ENCODE data around the gene BCAP31.

BCAP31 gene

GRCh38 chrX:153704021-153704526 is 20.1 kb downstream of the BCAP31 start:
- DNase-seq (ENCODE audit: low read depth) = no peak
- H3K4me3 ChIP-seq (ENCODE audit: low read depth, low read length) = no peak overlapping the region

GRCh38 chrX:153703036-153703370 is 21.2 kb downstream of the BCAP31 start:
- no peak for DNase-seq (ENCODE audit: low read depth)
- no peak overlapping the region for H3K4me3 ChIP-seq (ENCODE audit: low read depth, low read length)
- no peak for TF ChIP-seq CTCF (IDR thresholded peaks at IDR 0.05; ENCODE audit: low read depth, low read length)
- TF ChIP-seq MAX (IDR thresholded peaks at IDR 0.05; ENCODE audit: low read depth, low read length) = no peak
- no peak for TF ChIP-seq POLR2A (IDR thresholded peaks at IDR 0.05; ENCODE audit: extremely low read depth, insufficient read length)
- TF ChIP-seq MYC (IDR thresholded peaks at IDR 0.05; ENCODE audit: low read depth, low read length) = no peak

More at GRCh38 chrX:153704021-153704526, 20.1 kb downstream of the BCAP31 start:
- TF ChIP-seq MYC (IDR thresholded peaks at IDR 0.05; ENCODE audit: low read depth, low read length) (no peak), POLR2A (IDR thresholded peaks at IDR 0.05; ENCODE audit: extremely low read depth, insufficient read length) (no peak), CTCF (IDR thresholded peaks at IDR 0.05; ENCODE audit: low read depth, low read length) (no peak)

- DNase-seq (ENCODE audit: low read depth) = no peak
- TF ChIP-seq CTCF (IDR thresholded peaks at IDR 0.05; ENCODE audit: low read depth, low read length) (no peak), POLR2A (IDR thresholded peaks at IDR 0.05; ENCODE audit: extremely low read depth, insufficient read length) (no peak), MYC (IDR thresholded peaks at IDR 0.05; ENCODE audit: low read depth, low read length) (no peak), MAX (IDR thresholded peaks at IDR 0.05; ENCODE audit: low read depth, low read length) (no peak)
- H3K4me3 ChIP-seq (ENCODE audit: low read depth, low read length) = no peak overlapping the region
Measured at GRCh38 chrX:153702336-153703035, 21.7 kb downstream of the BCAP31 start.

GRCh38 chrX:153701706-153702105 is 22.5 kb downstream of the BCAP31 start:
- no peak overlapping the region for H3K4me3 ChIP-seq (ENCODE audit: low read depth, low read length)
- no peak for DNase-seq (ENCODE audit: low read depth)
- TF ChIP-seq MYC (IDR thresholded peaks at IDR 0.05; ENCODE audit: low read depth, low read length) (no peak), POLR2A (IDR thresholded peaks at IDR 0.05; ENCODE audit: extremely low read depth, insufficient read length) (no peak), MAX (IDR thresholded peaks at IDR 0.05; ENCODE audit: low read depth, low read length) (no peak), CTCF (IDR thresholded peaks at IDR 0.05; ENCODE audit: low read depth, low read length) (no peak)

GRCh38 chrX:153700967-153701366 is 23.2 kb downstream of the BCAP31 start:
- TF ChIP-seq MYC (IDR thresholded peaks at IDR 0.05; ENCODE audit: low read depth, low read length) (no peak), CTCF (IDR thresholded peaks at IDR 0.05; ENCODE audit: low read depth, low read length) (no peak), POLR2A (IDR thresholded peaks at IDR 0.05; ENCODE audit: extremely low read depth, insufficient read length) (no peak), MAX (IDR thresholded peaks at IDR 0.05; ENCODE audit: low read depth, low read length) (no peak)
- DNase-seq (ENCODE audit: low read depth) = no peak
- no peak overlapping the region for H3K4me3 ChIP-seq (ENCODE audit: low read depth, low read length)
